ENCODE results near the gene USH1C. TPM values are rescaled to one million over a fixed set of nuclear protein-coding genes. Genes with fewer than 3 reads are reported as not detected.

Gene USH1C
- total RNA-seq, 2 donors from 2014 or later = 159 to 181 TPM

- ATAC-seq (peak; percentile 22), DNase-seq (peak in 1 of 2 donors; percentile 18)
- intact Hi-C loops (cut with DNase I, micrococcal nuclease) = no loop called here
Measured at GRCh38 chr11:17552392-17553248, 8.4 kb upstream of the USH1C start.

DNA sequence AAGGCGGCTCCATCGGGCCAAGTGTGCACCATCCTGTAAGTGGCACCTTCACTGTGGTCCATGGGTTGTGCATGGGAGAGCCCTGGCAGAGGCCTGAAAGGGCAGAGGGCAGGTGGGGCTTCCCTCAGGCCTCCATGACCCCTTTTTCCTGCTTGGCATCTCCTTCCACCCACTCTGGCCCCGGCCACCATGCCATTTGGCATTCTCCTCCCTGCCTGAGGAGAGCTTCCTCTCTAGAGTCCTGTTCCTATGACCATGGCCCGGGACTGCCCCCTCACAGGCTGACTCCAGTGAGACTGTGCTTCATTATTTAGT, 7.8 kb upstream of the USH1C start:
- no peak for DNase-seq
- ATAC-seq = no peak
- intact Hi-C loops (cut with DNase I, micrococcal nuclease) = no loop called here

- peak in 1 of 2 donors; percentile 14 for DNase-seq
- no peak for ATAC-seq
- intact Hi-C loops (cut with DNase I, micrococcal nuclease) = no loop called here
Measured at GRCh38 chr11:17551347-17552040, 7.3 kb upstream of the USH1C start.

- intact Hi-C loops (cut with DNase I, micrococcal nuclease) = no loop called here
- DNase-seq = peak in 1 of 2 donors; percentile 13
- no peak for ATAC-seq
Measured at GRCh38 chr11:17550450-17551346, 6.5 kb upstream of the USH1C start.

GRCh38 chr11:17548444-17548843, 4.2 kb upstream of the USH1C start:
- intact Hi-C loops (cut with DNase I, micrococcal nuclease) = no loop called here
- DNase-seq (no peak), ATAC-seq (no peak)

DNA sequence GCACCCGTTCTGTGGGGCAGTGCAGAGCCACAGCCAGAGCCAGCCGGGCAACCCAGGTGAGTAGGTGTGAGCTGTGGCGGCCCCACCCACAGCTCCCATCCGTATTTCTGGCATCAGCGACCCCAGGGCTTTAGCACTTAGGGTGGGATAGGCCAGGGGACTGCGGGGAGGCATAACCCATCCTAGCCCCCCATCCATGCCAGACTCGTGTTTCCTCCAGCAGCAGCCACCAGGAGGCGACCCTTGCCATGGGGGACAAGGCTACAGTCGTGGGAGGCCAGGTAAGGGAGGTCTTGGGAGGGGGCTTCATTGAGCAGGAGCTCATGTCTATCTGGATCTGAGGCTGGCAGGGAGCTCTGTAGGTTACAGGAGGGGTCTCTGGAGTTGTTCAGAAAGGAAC, 3.7 kb upstream of the USH1C start:
- DNase-seq = no peak
- intact Hi-C loops (cut with DNase I, micrococcal nuclease) = no loop called here
- ATAC-seq = no peak

- no peak for ATAC-seq
- no peak for DNase-seq
- intact Hi-C loops (cut with DNase I, micrococcal nuclease) = no loop called here
Measured at GRCh38 chr11:17547051-17547577, 2.9 kb upstream of the USH1C start, which contains the start of gene OTOG. Gene OTOG, plus strand, starts transcription at chr11:17547259. Its CDS starts 114 bp downstream, at chr11:17547373.

DNA sequence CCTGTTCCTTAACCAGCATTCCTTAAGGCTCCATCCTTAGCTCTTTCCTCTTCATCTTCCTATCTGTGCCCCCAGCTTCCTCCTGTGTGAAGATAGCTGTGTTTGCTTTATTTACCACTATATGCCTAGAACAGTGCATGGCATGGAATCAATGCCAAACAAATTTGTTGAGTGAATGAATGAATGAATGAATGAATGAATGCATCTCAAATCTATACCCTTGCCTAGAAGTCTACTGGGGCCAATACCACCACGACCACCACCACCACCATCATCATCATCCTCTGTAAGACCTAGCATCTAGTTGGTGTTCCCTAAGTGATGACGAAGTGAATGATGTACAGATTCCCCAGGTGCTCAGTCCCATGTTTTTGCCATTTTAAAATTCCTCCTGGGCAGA, 2.0 kb upstream of the USH1C start:
- ATAC-seq = no peak
- no peak for DNase-seq
- intact Hi-C loops (cut with DNase I, micrococcal nuclease) = no loop called here

GRCh38 chr11:17543574-17544180, 539 bp downstream of the USH1C start:
- DNase-seq (peak; percentile 32 to 43), ATAC-seq (peak; percentile 44)
- intact Hi-C loops (cut with DNase I, micrococcal nuclease) = no loop called here

DNA sequence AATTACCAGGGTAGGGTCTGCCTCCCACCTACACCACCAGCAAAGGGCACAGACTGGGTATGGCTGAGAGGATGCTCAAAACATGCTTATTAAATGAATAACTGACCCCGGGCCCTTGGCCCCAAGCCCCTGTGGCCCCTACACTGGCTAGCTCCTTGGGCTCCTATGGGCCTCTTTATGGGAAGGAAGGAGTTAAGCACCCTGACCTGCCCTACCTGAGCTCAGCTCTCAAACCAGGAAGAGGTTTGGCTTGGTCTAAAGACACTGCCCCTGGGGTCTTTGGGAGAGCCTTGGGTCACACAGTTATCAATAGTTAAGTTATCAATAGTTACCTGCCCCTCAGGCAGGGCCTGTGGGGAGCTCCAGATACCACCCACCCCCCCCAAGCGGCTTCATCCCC, 1.2 kb downstream of the USH1C start:
- intact Hi-C loops (cut with DNase I, micrococcal nuclease) = no loop called here
- ATAC-seq = peak; percentile 59
- DNase-seq = peak; percentile 32 to 43

GRCh38 chr11:17542249-17542648, 2.0 kb downstream of the USH1C start:
- ATAC-seq = peak; percentile 80

DNA sequence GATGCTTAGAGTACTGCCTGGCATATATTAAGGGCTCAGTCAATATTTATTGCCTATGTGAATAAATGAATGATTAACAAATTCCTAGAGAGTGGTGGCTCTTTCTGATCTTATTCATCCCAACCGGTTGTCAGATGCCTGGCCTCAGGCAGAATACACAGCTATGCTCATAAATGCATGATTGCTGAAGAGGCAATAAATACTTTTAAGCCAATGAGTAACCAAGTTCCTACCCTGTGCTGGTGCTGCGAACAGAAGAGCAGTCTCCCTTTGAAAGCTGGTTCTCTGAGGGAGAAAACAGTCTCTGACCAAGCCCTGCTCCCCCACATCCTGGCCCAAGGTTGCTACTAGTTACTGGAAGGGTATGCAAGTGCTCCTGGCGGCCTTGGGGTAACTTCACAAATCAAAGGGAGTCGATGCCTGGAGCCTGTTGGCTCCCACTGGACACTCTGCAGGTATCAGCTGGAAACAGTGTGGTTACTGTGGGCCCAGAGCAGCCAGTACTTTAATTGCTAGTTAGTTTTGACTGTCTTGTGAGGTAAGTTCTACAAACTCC, 2.8 kb downstream of the USH1C start:
- ATAC-seq (peak; percentile 60), DNase-seq (peak; percentile 36 to 56)
- intact Hi-C loops (cut with DNase I, micrococcal nuclease) = no loop called here

More at GRCh38 chr11:17542249-17542648, 2.0 kb downstream of the USH1C start:
- intact Hi-C loops (cut with DNase I, micrococcal nuclease) = no loop called here
- peak; percentile 84 to 85 for DNase-seq

DNA sequence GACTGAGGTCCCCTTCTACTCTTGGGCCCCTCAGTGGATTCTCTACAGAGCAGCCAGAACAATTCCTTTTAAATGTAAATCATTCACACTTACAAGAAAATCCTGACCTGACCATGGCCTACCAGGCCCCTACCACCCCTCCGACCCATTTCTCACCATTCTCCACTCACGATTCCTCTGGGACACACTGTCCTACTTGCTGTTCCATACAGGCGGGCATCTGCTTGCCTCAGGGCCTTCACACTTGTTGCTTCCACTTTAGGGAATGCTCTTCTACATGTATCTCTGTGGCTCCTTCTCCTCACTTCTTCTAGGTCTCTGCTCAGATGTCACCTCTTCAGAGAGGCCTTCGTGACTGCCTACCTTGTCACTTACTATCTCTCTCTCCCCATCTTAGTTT, 3.4 kb downstream of the USH1C start:
- intact Hi-C loops (cut with DNase I, micrococcal nuclease) = no loop called here
- ATAC-seq = no peak

GRCh38 chr11:17538731-17539130, 5.5 kb downstream of the USH1C start:
- ATAC-seq = no peak
- intact Hi-C loops (cut with DNase I, micrococcal nuclease) = no loop called here
- DNase-seq = no peak

More for the DNA sequence above, 3.4 kb downstream of the USH1C start:
- no peak for DNase-seq

GRCh38 chr11:17538054-17538453, 6.2 kb downstream of the USH1C start:
- no peak for ATAC-seq
- no peak for DNase-seq
- intact Hi-C loops (cut with DNase I, micrococcal nuclease) = no loop called here

DNA sequence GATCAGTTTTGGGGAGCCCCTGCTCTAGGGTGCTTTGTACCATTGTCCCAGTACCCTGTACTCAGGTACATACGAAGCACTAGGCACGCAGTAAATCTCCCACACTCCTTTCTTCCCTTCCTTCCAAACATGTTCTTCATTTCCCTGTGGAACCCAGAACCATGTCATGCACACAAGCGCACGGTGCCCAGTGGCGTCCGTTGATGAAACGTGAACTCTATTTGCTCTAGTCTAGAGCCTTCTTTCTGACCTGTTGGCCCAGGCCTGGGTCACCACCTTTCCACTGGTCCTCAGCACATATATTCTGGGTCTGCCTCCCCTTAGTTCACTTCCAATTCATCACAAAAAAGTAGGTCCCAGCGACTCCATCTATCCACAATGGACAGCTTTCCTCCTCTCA, 7.0 kb downstream of the USH1C start:
- ATAC-seq (no peak), DNase-seq (no peak)
- intact Hi-C loops (cut with DNase I, micrococcal nuclease) = no loop called here

DNA sequence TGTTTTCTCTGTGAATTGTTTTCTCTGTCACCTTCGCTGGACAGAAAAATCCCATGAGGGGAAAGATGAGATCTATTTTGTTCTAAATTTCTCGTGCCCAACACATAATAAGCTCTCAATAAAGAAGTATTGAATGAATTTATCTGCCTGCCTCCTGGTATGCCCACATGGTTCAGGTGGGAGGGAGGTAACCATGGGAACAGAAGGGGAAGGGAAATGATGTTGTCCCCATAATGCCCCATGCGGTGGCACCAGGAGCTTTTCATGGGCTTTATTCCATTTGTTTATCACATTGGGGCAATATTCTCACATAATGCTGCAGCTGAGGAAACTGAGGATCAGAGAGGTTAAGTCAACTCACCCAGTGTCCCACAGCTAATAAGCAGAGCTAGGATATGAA, 8.7 kb downstream of the USH1C start:
- intact Hi-C loops (cut with DNase I, micrococcal nuclease) = no loop called here
- ATAC-seq = no peak
- no peak for DNase-seq

DNA sequence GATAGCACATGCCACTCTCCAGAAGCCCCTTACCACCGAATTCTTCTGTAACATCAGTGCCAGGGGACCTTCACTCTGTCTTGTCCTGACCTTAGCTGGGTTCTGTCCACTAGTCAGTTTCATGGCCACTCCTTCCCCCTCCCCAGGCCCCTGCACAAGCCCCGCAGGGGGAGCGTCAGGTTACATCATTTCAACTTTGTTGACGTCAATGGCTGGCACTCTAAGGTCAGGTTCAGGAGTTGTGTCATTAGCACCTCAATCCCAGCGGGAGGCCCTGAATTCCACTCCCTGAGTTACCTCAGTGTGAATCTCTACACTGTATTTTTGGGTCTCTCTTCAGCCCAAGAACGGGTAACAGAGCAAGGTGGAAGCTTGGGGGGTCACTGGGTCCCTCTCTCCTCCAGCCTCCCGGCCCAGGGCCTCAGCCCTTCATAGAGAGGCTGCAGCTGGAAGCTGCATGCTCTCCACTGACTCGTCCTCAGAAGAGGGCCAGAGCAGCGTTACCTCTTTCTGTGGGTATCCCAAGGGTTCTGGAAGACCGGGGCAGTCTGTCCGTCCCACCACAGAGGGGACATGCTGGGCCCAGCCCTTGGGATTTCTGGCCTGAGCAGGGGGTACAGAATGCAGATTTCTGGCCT, 10.3 kb downstream of the USH1C start:
- intact Hi-C loops (cut with DNase I, micrococcal nuclease) = no loop called here
- no peak for ATAC-seq
- DNase-seq = no peak
